Activated CD4-positive, alpha-beta T cell treated with anti-CD3 and anti-CD28 coated beads for 4 hours (primary cell): Measurements from ENCODE around the gene VSIG10L.

Experiments used
- DNase-seq, 2 donors: peaks; one replicate each; pipeline ENCODE4 v3.0.0-alpha.2; 2020

The VSIG10L gene

GRCh38 chr19:51341976-51342580 is at the start of gene VSIG10L:
Gene VSIG10L (minus strand): TSS chr19:51342139. CDS start chr19:51342124, 15 bp downstream.
- DNase-seq = no peak

DNA sequence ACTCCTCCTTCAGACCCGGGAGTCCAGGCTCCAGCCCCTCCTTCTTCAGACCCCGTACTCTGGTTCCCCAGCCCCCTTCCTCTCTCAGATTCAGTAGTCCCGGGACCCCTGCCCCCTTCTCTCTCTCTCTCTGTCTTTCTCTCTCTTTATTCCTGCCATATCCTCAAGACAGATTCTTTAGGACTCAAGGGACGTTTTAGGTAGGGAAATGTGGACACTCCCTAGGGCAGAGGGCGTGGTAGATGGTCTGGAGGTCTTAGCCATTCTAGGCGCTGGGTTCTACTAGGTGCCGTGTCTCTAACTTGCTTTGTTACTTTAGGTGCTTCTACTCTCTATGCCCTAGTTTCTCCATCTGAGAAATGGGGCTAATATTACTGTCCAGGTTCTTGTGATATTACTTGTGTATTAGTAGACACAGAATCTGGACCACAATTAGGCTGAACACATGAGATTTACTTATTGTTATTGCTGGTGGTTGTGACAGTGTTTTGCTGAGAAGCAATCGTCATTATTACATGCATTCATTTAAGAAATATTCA is 49.2 kb upstream of the VSIG10L start:
- DNase-seq = no peak

DNA sequence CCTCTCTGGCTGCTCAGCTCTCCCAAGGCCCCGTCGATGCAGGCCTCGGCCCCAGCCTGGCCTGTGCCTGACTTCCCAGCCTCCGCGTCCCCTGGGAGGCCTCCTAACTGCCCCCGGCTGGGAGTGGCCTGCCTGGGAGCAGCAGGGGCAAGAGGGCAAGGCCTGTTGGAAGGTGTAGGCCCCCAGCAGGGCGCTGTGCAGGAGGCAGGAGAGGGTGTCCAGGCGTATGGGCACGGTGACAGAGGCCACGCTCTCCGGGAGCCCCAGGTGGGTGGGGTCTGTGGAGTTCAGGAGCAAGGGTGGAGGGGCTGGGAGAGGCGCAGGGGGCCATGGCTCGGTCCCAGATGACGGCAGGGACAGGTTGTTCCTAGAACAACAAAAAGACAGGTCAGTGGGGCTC is 47.2 kb upstream of the VSIG10L start:
- DNase-seq = no peak

GRCh38 chr19:51387924-51388389 is 46.0 kb upstream of the VSIG10L start, which contains the start of gene LIM2:
Gene LIM2 (minus strand): TSS chr19:51387974. CDS start chr19:51387443, 531 bp downstream.
- no peak for DNase-seq

DNA sequence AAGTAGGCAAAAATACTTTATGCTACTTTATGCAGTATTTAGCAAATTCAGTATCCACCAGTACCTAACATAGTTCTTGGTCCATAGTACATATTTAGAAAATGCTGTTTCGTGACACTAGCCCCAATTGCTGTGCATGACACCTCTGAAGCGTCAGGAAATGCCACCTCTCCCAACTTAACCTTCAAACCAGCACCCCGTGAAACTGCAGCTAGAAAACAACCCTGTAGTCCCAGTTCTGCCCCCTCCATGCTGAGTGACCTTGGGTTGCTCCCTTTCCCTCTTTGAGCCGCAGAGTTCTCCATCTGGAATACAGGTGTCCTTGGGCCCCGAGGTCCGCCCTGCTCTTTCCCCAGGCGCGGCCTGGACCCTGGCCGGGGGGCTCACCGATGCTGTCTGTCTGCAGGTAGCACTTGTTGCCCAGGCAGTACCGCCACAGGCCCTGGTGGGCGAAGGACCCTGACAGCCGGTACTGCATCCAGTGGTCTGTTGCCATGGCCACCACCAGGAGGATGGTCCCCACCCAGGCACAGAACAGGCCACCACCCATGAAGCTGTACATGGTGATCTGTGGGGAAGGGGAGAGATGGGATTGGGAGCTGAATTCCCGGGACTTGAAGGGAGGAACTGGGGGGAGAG is 45.1 kb upstream of the VSIG10L start:
- DNase-seq = no peak

GRCh38 chr19:51382004-51382403 is 40.1 kb upstream of the VSIG10L start:
- DNase-seq = no peak

DNA sequence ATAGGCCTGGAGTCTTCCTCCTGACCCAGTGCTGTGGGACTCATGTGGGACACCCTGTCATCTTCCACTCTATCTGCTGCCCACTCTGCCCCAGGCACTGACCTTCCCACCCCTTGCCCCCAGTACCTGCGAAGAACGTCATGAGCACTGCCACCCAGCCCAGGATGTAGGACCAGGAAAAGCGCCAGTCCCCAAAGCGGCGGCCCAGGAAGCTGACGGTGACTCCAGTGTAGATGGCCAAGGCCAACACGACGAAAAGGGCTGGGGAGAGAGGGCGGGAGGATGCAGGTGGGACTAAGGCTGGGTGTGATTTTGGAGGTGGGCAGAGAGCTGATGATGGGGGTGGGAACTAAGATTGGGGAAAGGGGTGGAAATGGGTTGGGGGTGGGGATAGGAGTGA is 38.4 kb upstream of the VSIG10L start:
- DNase-seq = no peak

DNA sequence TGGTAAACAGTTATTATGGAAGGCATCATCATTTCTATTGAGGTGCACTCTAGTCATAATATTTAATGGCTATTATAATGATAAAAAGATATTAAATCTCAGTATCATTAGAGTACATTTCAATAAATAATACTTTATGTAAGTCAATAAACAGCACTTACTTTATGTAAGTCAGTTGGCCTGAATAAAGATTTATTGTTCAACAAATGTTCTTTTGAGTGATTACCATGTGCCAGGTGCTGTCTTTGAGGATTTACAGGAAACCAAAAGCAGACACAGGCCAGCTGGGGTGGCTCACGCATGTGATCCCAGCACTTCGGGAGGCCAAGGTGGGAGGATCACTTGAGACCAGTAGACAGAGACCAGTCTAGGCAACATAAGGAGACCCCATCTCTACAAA is 35.5 kb upstream of the VSIG10L start:
- DNase-seq = no peak

DNA sequence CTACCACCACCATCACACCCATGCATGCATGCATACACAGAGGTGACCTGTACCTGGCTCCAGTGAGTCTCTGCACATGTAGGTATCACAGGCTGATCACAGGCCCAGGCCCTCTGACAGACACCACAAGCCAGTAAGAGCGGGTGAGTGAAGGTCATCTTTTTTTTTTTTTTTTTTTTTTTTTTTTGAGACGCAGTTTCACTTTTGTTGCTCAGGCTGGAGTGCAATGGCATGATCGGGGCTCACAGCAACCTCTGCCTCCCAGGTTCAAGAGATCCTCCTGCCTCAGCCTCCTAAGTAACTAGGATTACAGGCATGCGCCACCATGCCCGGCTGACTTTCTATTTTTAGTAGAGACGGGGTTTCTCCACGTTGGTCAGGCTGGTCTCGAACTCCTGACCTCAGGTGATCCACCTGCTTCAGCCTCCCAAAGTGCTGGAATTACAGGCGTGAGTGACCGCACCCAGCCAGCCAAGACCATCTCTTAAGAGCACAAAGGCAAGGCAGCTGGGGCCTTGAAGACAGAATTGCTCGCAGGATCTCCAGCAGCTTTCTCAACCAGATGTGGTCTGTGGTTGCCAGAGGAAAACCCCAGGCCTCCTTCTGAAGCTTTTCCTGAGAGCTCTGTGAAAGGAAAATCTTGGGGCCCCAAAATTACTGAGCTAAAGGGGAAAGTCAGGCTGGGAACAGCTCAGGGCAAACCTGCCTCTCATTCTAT is 33.7 kb upstream of the VSIG10L start:
- no peak for DNase-seq

DNA sequence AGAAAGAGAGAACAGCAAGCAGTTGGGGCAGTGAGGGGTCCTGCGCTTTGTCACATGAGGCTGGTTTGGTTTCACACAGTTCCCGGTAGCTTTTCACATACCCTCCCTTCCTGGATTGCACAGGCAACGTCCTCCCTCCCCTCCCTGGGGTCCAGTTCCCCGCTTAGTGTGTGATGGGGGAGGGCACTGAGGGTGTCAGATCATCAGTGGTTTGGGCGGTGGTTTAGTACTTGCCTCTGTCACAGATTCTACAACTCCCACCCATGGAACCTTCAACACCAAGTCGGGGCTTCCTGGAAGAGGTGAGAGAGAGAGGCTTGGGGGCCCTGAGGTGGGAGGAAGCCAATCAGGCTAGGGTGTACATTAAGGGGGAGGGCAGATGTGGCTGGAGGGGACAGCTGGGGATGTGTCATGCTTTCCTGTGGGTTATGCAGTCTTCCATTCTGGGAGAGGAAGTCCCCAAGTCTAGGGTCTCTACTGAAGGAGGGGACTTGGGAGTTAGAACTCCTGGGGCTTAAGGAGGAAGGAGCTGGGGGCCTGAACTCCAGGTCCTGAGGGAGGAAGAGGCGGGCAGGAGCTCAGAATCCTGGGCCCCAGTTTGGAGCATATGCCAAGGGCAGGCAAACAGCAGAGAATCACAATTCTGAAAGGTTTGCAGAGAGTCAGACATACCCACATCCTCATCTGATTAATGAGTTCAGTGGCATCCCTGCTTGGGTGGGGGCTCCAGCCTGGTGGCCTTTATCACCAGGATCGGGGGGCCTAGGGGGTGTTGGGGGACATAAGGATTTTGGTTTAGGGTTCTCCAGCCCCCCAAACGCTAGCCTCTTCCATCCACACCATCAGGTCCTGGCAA is 30.9 kb upstream of the VSIG10L start, which contains the start of gene NKG7:
TSS of gene NKG7 (minus strand) at position 6 of the 856 bp plus-strand sequence. CDS start 119 bp downstream, outside the sequence.
- peak; percentile 70 to 79 for DNase-seq

DNA sequence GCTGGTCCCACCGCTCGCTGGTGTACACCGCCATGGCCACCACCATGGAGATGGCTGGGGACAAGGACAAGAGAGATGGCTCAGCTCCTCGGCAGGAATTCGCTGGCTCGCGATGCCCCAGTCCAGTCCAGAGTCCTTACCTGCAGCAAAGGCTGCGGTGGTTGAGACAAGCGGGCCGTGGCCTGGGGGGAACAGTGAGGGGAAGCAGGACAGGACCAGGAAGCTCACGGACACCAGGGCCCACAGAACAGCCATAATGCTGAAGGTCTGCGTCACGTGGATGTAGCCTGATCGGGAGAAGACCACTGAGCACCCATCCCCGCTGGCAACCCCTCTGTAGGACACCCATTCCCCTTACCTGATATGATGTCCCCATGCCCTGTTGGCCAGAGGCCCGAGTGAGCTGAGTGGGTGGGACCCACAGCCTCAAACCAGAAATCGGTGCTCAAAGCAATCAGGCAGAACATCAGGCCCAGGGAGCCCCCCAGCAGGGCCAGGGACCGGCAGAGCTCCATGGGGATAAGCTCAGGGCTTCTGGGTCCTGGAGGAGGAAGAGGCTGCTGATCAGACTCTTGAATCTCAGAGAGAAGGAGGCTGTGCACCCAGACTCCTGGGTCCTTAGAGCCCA is 30.2 kb upstream of the VSIG10L start:
- no peak for DNase-seq

- DNase-seq = no peak
Observed at GRCh38 chr19:51371186-51371690, 29.3 kb upstream of the VSIG10L start.

DNA sequence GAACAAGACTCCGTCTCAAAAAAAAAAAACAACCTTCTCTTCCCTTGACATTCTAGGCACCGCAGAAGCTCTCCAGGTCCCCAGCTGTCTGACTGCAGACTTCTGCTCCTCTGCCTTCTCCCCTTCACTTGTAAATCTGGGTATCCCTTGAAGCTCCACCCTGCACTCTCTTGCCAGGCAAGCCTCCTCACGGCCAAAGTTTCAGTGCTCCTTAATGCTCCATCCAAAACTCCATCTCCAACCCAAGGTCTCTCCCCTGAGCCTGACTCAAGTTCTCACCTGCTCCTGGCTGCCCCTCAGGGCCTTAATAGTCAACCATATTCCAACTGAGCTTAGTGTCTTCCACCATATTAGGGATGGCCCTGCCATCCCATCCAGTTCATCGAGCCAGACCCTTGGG is 28.3 kb upstream of the VSIG10L start:
- no peak for DNase-seq

DNA sequence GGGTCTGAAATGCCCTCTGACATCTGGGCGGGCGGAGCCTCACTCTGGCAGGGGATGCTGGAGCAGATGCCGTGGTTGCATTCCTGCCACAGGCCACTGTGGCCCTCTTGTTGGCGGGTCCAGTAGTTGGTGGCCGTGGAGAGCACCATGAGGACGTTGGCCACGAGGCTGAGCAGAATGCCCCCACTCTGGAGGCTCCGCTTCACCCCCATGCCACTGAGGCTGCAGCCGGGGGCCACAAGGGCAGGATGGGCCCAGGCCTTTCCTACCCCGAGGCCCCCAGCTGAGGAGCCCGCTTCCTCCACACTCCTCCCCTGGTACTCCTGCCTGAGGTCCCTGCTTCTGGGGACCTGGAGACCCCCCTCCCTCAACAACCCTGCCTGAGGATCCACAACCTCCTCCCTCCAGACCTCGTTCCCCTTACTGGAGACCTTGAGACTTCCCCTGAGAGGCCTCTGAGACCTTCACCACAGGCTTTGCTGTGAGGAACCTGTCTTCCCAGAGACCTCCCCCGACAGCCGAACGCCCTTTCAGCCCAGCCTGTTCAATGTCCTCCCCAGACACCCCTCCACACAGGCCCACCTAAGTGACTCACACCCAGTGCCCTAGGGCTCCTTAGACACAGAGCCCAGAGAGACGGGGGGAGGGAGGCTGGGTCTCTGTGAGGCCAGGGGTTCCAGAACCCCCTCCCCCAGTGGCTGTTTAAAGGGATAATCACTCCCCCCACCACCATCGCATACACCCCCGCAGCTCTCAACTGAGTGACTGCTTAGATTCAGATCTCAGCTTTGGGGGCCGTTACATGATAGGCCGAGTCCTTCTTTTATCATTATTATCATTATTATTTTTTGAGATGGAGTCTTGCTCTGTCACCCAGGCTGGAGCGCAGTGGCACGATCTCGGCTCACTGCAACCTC is 26.7 kb upstream of the VSIG10L start, which contains the start of gene CLDND2:
TSS of gene CLDND2 (minus strand) at position 638 of the 917 bp plus-strand sequence. CDS start at position 212, 426 bp downstream.
- no peak for DNase-seq

DNA sequence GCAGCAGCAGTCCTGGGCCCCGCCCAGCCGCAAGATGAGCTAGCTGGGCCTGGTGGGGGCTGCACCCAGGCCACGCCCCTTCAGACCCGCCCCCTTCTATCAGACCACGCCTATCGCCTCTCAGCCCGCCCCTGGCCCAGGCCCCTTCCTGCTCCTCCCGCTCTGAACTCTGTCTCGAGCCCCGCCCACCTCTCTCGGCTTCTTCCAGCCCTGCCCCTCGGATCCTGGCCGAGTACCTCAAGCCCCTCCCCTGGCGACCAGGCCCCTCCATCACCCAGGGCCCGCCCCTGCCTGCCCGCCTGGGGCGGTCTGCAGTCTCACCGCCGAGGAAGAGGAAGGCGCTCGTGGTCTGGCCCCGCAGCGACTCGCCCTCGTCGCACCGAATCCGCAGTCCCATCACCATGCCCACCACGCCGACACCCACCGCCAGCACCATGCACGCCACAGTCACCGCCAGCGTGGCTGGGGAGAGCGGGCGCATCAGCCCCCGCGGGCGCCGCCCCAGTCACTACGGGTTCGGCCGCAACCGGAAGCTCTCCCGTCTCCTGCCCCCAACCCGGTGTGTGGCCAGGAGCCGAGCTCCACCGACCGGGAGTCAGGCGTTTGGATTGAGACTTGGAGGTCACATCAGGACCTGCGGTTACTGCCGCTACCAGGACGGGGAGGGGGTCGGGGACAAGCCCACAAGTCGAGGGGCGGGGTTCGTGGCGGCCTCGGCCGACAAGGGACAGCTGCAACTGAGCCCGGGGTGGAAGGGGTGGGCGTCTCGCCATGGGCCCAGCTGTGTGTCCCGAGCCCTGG is 25.8 kb upstream of the VSIG10L start:
- DNase-seq = peak; percentile 97

DNA sequence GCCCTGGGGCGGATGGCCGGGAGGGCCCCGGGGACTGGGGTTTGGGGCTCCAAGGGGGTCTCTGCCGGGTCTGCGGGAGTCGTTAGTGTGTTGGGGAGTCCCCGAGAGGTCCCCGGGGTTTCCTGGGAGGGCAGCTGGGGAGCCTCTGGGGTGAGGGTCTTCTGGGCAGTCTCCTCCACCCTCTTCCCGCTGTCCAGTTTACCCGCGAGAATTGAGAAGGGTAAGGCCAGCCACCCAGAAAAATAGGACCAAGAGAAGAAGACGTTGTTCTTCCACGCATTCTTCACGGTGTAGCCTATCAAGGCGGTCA is 25.3 kb upstream of the VSIG10L start:
- DNase-seq = peak in 1 of 2 donors; percentile 29

DNA sequence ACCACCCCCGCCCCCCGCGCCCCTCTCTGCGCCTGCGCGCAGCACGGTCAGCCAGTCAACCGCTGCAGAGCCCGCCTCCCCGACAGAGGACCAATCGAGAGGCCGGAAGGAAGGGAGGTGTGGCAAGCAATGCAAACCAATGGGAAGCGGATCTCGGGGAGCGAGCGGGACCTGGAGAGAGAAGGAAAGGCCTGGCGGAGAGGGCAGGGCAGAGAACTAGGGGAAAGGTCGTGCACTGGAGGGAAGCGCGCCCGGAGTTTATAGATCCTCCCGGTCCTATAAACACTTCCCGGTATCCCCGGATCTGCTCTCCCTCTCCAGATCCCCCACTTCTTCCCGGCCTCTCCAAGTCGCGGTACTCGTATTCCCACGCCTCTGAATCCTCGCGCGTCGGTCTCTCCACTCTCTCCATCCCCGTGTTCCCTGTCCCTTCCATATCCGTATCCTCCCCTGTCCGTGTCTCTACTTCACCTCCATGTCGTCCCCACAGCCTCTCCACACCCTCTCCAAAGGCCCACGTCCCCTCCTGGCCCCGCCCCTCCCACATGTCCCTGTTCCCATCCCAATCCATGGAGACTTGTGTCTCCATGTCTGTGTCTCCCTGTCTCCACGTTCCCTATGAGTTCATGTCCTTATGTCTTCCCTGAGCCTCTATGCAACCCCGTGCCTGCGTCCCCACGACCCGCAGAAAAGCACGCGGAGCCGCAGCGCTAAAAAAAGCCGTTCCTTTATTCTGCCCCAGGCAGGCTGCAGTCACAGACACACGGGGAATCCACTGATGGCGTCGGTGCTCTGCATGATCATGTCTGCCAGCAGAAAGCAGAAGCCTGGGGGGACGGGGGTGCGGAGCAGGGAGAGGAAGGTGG is 24.7 kb upstream of the VSIG10L start:
- peak; percentile 93 to 94 for DNase-seq

DNA sequence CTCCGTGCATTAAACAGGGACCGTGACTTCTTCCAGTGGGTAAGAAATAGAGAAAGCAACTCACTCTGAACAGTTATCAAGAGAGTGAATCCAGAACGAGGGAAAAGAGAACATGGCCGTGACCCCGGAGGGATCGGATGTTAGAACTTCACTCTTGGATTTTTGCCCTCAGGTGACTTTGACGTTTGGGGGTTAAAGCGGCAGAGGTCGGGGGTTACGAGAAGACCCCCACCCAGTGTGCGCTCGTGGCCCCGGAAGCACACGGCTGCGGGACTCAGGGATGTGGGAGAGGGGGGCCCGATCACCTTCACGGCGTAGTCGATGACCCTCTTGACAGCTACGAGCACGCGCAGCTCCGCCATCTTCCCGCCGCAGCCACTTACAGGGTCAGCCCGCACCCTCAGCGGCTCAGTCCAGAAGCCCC is 24.0 kb upstream of the VSIG10L start, which contains the start of gene ETFB:
TSS of gene ETFB (minus strand) at position 424 of the 424 bp plus-strand sequence. CDS start at position 362, 62 bp downstream.
- DNase-seq = no peak
